Testis (tissue), 2 donors: Measurements from ENCODE around the gene BABAM2.

Experiments
- CTCF ChIP-seq, 3 experiments: fragments of 450-650 bp in 2 of 3; fragments of 200-600 bp in 1 of 3; sonication (generic) in 1 of 3; IDR thresholded peaks; one replicate each; pipeline ENCODE4 v1.5.1; 2016 to 2019; ENCODE audit warnings: antibody characterized with exemption in 3 of 3, mild to moderate bottlenecking in 2 of 3, moderate library complexity in 1 of 3
- POLR2A ChIP-seq: fragments of 450-650 bp; IDR thresholded peaks from one replicate; pipeline ENCODE4 v1.6.1; 2017; ENCODE audit warnings: antibody characterized with exemption, mild to moderate bottlenecking, moderate library complexity

- no peak for TF ChIP-seq CTCF (IDR thresholded peaks at IDR 0.05)
- TF ChIP-seq POLR2A = no peak
Observed at GRCh38 chr2:28063492-28063962, 173.0 kb downstream of the BABAM2 start.
